CD4-positive, alpha-beta T cell treated with Interleukin-12 subunit alpha and Interleukin-12 subunit beta, for 1 hour (primary cell): ENCODE results near the gene DOLPP1.
"Not testable (repeated sequence)": the region's sequence is repeated elsewhere in the genome, so short reads cannot be mapped to it uniquely, and the experiment has no call there.

Experiments
- DNase-seq: peaks from one replicate; pipeline ENCODE4 v3.0.0-alpha.2; 2020

DOLPP1 gene

GRCh38 chr9:129080601-129081387 is at the start of gene DOLPP1:
Gene DOLPP1 (plus strand): TSS chr9:129081111. CDS start chr9:129081132, 21 bp downstream.
- peak; percentile 100 for DNase-seq

GRCh38 chr9:129031514-129031913 is 49.4 kb upstream of the DOLPP1 start:
- no peak for DNase-seq

GRCh38 chr9:129032541-129033159 is 48.3 kb upstream of the DOLPP1 start:
- no peak for DNase-seq

GRCh38 chr9:129033216-129033615 is 47.7 kb upstream of the DOLPP1 start:
- DNase-seq = no peak

GRCh38 chr9:129035838-129036237 is 45.1 kb upstream of the DOLPP1 start:
- DNase-seq = not testable (repeated sequence)

- peak; percentile 97 for DNase-seq
Measured at GRCh38 chr9:129036241-129036922, 44.5 kb upstream of the DOLPP1 start, which contains the start of gene MIGA2. Gene MIGA2 (plus strand): TSS chr9:129036626. CDS start chr9:129040595, 3,969 bp downstream.

GRCh38 chr9:129036923-129037766 is 43.8 kb upstream of the DOLPP1 start:
- no peak for DNase-seq

- DNase-seq = no peak
Measured at GRCh38 chr9:129037767-129038098, 43.2 kb upstream of the DOLPP1 start.

GRCh38 chr9:129038109-129038852 is 42.6 kb upstream of the DOLPP1 start:
- DNase-seq = no peak

- no peak for DNase-seq
Measured at GRCh38 chr9:129040113-129040643, 40.7 kb upstream of the DOLPP1 start.

GRCh38 chr9:129042016-129042415 is 38.9 kb upstream of the DOLPP1 start:
- DNase-seq = no peak

- no peak for DNase-seq
Measured at GRCh38 chr9:129052592-129052991, 28.3 kb upstream of the DOLPP1 start.

GRCh38 chr9:129053020-129053419 is 27.9 kb upstream of the DOLPP1 start:
- no peak for DNase-seq

GRCh38 chr9:129054163-129054851 is 26.6 kb upstream of the DOLPP1 start:
- no peak for DNase-seq

GRCh38 chr9:129058965-129059795 is 21.7 kb upstream of the DOLPP1 start:
- DNase-seq = no peak

- no peak for DNase-seq
Measured at GRCh38 chr9:129059796-129060785, 20.8 kb upstream of the DOLPP1 start.

- DNase-seq = no peak
Measured at GRCh38 chr9:129060991-129061390, 19.9 kb upstream of the DOLPP1 start.

GRCh38 chr9:129063061-129063460 is 17.9 kb upstream of the DOLPP1 start:
- DNase-seq = no peak

GRCh38 chr9:129064499-129064908 is 16.4 kb upstream of the DOLPP1 start:
- DNase-seq = no peak
